Lung (tissue), 12 donors: Measurements from ENCODE around the gene GRM4. TPM values are rescaled to one million over a fixed set of nuclear protein-coding genes. Genes with fewer than 3 reads are reported as not detected.

Experiments used
- ATAC-seq: fragments of 200-7000 bp; cut with Tn5 transposase; one replicate; pipeline ENCODE4 v1.9.1; 2020; ENCODE audit warnings: moderate number of reproducible peaks; ENCODE audit not compliant: insufficient read depth, low FRiP score
- DNase-seq, 3 donors: peaks; one replicate each; pipeline ENCODE4 v3.0.0-alpha.2; 2013 to 2017
- H3K27ac ChIP-seq, 2 donors: one replicate each; pipeline ENCODE4 v1.5.1; 2013; ENCODE audit warnings: mild to moderate bottlenecking in 2 of 2, moderate library complexity in 2 of 2, control low read depth in 1 of 2, inconsistent platforms in 1 of 2, low read depth in 1 of 2, low read length in 1 of 2
- H3K27me3 ChIP-seq, 3 donors: one replicate each; pipeline ENCODE4 v1.5.1; 2013; ENCODE audit warnings: low read length in 2 of 3; ENCODE audit not compliant: control insufficient read depth in 3 of 3, insufficient read depth in 3 of 3
- H3K36me3 ChIP-seq, 4 donors: one replicate each; pipeline ENCODE4 v1.5.1; 2013; ENCODE audit warnings: low read length in 4 of 4, mild to moderate bottlenecking in 1 of 4, moderate library complexity in 1 of 4; ENCODE audit not compliant: control insufficient read depth in 4 of 4, insufficient read depth in 4 of 4
- H3K4me1 ChIP-seq, 5 donors: one replicate each; pipeline ENCODE4 v1.5.1; 2013; ENCODE audit warnings: low read length in 5 of 5, mild to moderate bottlenecking in 2 of 5, moderate library complexity in 1 of 5; ENCODE audit not compliant: control insufficient read depth in 5 of 5, insufficient read depth in 5 of 5
- H3K4me3 ChIP-seq: one replicate; pipeline ENCODE4 v1.5.1; 2013; ENCODE audit warnings: mild to moderate bottlenecking, control low read depth, moderate library complexity
- H3K9ac ChIP-seq, 2 donors: one replicate each; pipeline ENCODE4 v1.5.1; 2013; ENCODE audit warnings: low read length in 2 of 2, control low read depth in 1 of 2; ENCODE audit not compliant: insufficient read depth in 1 of 2
- H3K9me3 ChIP-seq, 4 donors: one replicate each; pipeline ENCODE4 v1.5.1; 2013; ENCODE audit warnings: low read length in 3 of 4, mild to moderate bottlenecking in 1 of 4, moderate library complexity in 1 of 4; ENCODE audit not compliant: control insufficient read depth in 4 of 4, insufficient read depth in 3 of 4
- WGBS, 2 donors: extraction: QIAGEN DNeasy Blood & Tissue Kit; methylation state at CpG; one replicate each; pipeline ENCODE4 v1.1.7; 2013; 5-methylcytosine and 5-hydroxymethylcytosine counted together
- polyA plus RNA-seq, 2 donors: library from polyadenylated mRNA; stranded (reverse); fragments of 200-250 nt; gene quantifications; one replicate each; pipeline ENCODE4 v1.2.1, GENCODE V29; 2013
- total RNA-seq, 2 donors: library from RNA; depleted of rRNA in 1 of 2; stranded (reverse); fragments of >200 nt in 1 of 2; gene quantifications; one replicate each; pipeline ENCODE4 v1.2.1, GENCODE V29; 2014 to 2021
- TF ChIP-seq, protein P1 (sequence below): IDR thresholded peaks from 2 replicates; pipeline ENCODE4 v1.5.1; 2012; ENCODE audit warnings: mild to moderate bottlenecking; ENCODE audit errors: control extremely low read depth, extremely low read depth
- donor health status: control.
- donor health status: control.
- donor health status: Bipolar disorder and iron deficiency.
- donor health status: healthy.
- donor health status: DM: yes; HTN: yes; CAD: no.

The GRM4 gene
- total and polyA plus RNA-seq, 4 donors: 0.02 to 0.34 (median 0.09) TPM

DNA sequence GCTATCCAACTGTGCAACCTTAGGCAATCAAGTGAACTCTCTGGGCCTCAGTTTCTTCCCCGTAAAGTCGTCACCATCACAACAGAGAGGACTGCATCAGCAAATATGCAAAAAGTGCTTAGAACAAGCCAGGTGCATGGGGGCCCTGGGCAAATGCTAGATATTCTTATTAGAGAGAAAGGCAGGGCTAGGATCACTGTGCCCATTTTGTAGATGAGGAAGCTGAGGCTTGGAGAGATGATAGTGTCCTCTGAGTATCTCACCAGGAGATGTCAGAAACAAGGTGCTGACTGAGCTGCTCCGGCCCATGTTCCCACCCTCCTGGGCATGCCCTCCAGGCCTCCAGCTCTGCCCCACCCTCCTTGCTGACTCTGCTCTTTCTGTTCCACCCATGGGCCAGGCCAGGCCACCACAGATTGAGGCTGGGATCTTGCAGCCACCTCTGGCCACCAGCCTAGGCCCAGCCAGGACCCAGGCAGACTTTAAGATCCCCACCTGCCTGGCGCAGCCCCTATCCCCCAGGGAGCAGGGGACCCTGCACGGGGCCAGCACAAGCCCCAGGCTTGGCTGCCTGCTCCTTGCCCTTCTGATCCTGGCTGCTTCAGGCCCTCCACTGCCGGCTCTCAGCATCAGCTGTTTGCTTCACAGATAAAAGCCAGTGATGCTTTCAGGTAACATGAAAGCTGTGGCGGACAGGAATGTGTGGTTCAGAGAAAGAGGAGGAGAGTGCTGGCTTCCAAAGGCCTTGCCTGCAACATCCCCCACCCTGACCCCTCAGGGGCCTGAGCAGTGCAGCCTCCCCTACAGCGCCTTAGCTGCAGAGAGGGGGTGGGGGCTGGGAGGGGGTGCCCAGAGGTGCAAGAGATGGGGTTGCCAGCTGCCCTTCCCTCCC is 47.6 kb downstream of the GRM4 start:
- WGBS, 2 donors: 76 to 84% methylated on average over 8 of the region's 8 CpGs
- H3K27me3 ChIP-seq: peaks cover 0 to 7% (median 2%) of the 10 kb centered on the region in 3 donors

DNA sequence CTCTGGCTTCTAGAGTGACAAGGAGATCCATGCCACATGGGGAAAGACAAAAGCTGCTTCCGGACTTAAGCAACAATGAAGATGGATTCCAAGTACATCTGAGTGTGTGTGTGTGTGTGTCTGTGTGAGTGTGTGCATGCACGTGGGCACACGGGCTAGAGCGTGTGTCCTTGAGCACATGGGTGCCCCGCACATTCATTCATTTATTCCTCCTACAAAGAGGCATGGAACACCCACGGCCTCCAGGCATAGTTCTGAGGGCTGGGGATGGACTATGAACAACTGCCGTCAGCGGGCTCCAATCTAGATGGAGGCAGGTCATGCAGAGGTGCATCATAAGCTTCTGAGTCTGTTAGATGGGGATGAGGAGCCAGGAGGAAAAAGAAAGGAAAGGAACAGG is 49.1 kb downstream of the GRM4 start:
- peaks cover 0 to 3% (median 0%) of the 10 kb centered on the region in 4 donors for H3K9me3 ChIP-seq
- no peaks in the 10 kb centered on the region for H3K4me1 ChIP-seq
- whole genome bisulfite sequencing, 2 donors: 63 to 66% methylated on average over 8 of the region's 8 CpGs
- H3K27ac ChIP-seq: no peak overlapping the region
- no peaks in the 10 kb centered on the region for H3K36me3 ChIP-seq
- DNase-seq: peak in 1 of 3 donors; percentile 22
- no peak overlapping the region for H3K4me3 ChIP-seq
- no peak for ATAC-seq
- no peak overlapping the region for H3K9ac ChIP-seq
- H3K27me3 ChIP-seq: peaks cover 0 to 7% (median 2%) of the 10 kb centered on the region in 3 donors
- TF ChIP-seq, protein P1, sequence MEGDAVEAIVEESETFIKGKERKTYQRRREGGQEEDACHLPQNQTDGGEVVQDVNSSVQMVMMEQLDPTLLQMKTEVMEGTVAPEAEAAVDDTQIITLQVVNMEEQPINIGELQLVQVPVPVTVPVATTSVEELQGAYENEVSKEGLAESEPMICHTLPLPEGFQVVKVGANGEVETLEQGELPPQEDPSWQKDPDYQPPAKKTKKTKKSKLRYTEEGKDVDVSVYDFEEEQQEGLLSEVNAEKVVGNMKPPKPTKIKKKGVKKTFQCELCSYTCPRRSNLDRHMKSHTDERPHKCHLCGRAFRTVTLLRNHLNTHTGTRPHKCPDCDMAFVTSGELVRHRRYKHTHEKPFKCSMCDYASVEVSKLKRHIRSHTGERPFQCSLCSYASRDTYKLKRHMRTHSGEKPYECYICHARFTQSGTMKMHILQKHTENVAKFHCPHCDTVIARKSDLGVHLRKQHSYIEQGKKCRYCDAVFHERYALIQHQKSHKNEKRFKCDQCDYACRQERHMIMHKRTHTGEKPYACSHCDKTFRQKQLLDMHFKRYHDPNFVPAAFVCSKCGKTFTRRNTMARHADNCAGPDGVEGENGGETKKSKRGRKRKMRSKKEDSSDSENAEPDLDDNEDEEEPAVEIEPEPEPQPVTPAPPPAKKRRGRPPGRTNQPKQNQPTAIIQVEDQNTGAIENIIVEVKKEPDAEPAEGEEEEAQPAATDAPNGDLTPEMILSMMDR: no peak

More for the DNA sequence above, 47.6 kb downstream of the GRM4 start:
- Histone ChIP-seq H3K36me3 (no peaks in the 10 kb centered on the region), H3K9ac (no peak overlapping the region), H3K27ac (no peak overlapping the region), H3K4me3 (no peak overlapping the region), H3K4me1 (no peaks in the 10 kb centered on the region), H3K9me3 (peaks cover 0 to 3% (median 0%) of the 10 kb centered on the region in 4 donors)
- peak in 1 of 3 donors; percentile 5 for DNase-seq
- TF ChIP-seq, protein P1: no peak
- no peak for ATAC-seq

DNA sequence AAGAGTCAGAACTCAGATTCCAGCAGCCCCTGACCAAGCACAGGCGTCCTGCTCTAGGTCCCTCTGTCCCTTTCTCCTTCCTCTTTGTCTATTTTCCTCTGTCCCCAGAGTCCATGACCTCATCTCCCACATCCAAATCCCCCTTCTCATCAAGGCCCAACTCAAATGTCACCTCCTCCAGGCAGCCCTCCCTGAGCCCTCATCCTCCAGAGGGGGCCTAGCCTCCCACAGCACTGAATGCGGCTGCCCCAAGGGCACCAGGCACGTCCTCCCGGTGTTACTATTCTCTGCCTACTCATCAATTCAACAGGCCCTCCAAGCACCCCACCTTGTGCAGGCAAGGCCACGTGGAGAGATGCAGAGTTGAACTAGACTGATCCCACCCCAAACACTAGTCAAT is 49.7 kb downstream of the GRM4 start:
- TF ChIP-seq, protein P1: no peak
- ATAC-seq (no peak), DNase-seq (no peak)
- Histone ChIP-seq H3K9ac (no peak overlapping the region), H3K27ac (no peak overlapping the region), H3K27me3 (peaks cover 0 to 7% (median 2%) of the 10 kb centered on the region in 3 donors), H3K4me3 (no peak overlapping the region), H3K9me3 (peaks cover 0 to 3% (median 0%) of the 10 kb centered on the region in 4 donors), H3K4me1 (no peaks in the 10 kb centered on the region), H3K36me3 (no peaks in the 10 kb centered on the region)
- WGBS, 2 donors: 53 to 59% methylated on average over 5 of the region's 5 CpGs
